Measurements from ENCODE around the gene OLFML2B.

The OLFML2B gene

GRCh38 chr1:162008799-162009198 is 14.9 kb downstream of the OLFML2B start:
- no peak for DNase-seq (ENCODE audit: low read depth in 4 of 4, low spot score in 1 of 4)

GRCh38 chr1:162007466-162007865 is 16.2 kb downstream of the OLFML2B start:
- no peak for DNase-seq (ENCODE audit: low read depth in 4 of 4, low spot score in 1 of 4)

GRCh38 chr1:162006081-162006480 is 17.6 kb downstream of the OLFML2B start:
- DNase-seq (ENCODE audit: low read depth in 4 of 4, low spot score in 1 of 4): no peak

GRCh38 chr1:162004441-162004950 is 19.2 kb downstream of the OLFML2B start:
- DNase-seq (ENCODE audit: low read depth in 4 of 4, low spot score in 1 of 4): no peak

- DNase-seq (ENCODE audit: low read depth in 4 of 4, low spot score in 1 of 4): no peak
Observed at GRCh38 chr1:162003830-162004215, 19.8 kb downstream of the OLFML2B start.

- DNase-seq (ENCODE audit: low read depth in 4 of 4, low spot score in 1 of 4): no peak
Observed at GRCh38 chr1:162003061-162003829, 20.4 kb downstream of the OLFML2B start.

GRCh38 chr1:162000053-162000420 is 23.6 kb downstream of the OLFML2B start:
- no peak for DNase-seq (ENCODE audit: low read depth in 4 of 4, low spot score in 1 of 4)

- no peak for DNase-seq (ENCODE audit: low read depth in 4 of 4, low spot score in 1 of 4)
Observed at GRCh38 chr1:161999301-162000052, 24.2 kb downstream of the OLFML2B start.

GRCh38 chr1:161998811-161999210 is 24.9 kb downstream of the OLFML2B start:
- DNase-seq (ENCODE audit: low read depth in 4 of 4, low spot score in 1 of 4): no peak

- DNase-seq (ENCODE audit: low read depth in 4 of 4, low spot score in 1 of 4): no peak
Observed at GRCh38 chr1:161997152-161997551, 26.5 kb downstream of the OLFML2B start.

GRCh38 chr1:161994175-161994668 is 29.4 kb downstream of the OLFML2B start:
- DNase-seq (ENCODE audit: low read depth in 4 of 4, low spot score in 1 of 4): no peak

- DNase-seq (ENCODE audit: low read depth in 4 of 4, low spot score in 1 of 4): no peak
Observed at GRCh38 chr1:161993576-161993975, 30.1 kb downstream of the OLFML2B start.

GRCh38 chr1:161989786-161990185 is 33.9 kb downstream of the OLFML2B start:
- DNase-seq (ENCODE audit: low read depth in 4 of 4, low spot score in 1 of 4): no peak

GRCh38 chr1:161989108-161989507 is 34.6 kb downstream of the OLFML2B start:
- no peak for DNase-seq (ENCODE audit: low read depth in 4 of 4, low spot score in 1 of 4)

- DNase-seq (ENCODE audit: low read depth in 4 of 4, low spot score in 1 of 4): no peak
Observed at GRCh38 chr1:161988413-161988812, 35.3 kb downstream of the OLFML2B start.

- DNase-seq (ENCODE audit: low read depth in 4 of 4, low spot score in 1 of 4): no peak
Observed at GRCh38 chr1:161987872-161988271, 35.8 kb downstream of the OLFML2B start.

GRCh38 chr1:161987303-161987702 is 36.4 kb downstream of the OLFML2B start:
- DNase-seq (ENCODE audit: low read depth in 4 of 4, low spot score in 1 of 4): no peak

- DNase-seq (ENCODE audit: low read depth in 4 of 4, low spot score in 1 of 4): no peak
Observed at GRCh38 chr1:161986328-161986727, 37.3 kb downstream of the OLFML2B start.

- no peak for DNase-seq (ENCODE audit: low read depth in 4 of 4, low spot score in 1 of 4)
Observed at GRCh38 chr1:161985301-161985822, 38.3 kb downstream of the OLFML2B start.

GRCh38 chr1:161983725-161984124 is 39.9 kb downstream of the OLFML2B start:
- no peak for DNase-seq (ENCODE audit: low read depth in 4 of 4, low spot score in 1 of 4)

GRCh38 chr1:161982917-161983316 is 40.8 kb downstream of the OLFML2B start:
- DNase-seq (ENCODE audit: low read depth in 4 of 4, low spot score in 1 of 4): no peak

GRCh38 chr1:161982507-161982895 is 41.2 kb downstream of the OLFML2B start:
- no peak for DNase-seq (ENCODE audit: low read depth in 4 of 4, low spot score in 1 of 4)

All from stimulated activated CD4-positive, alpha-beta T cell treated with anti-CD3 and anti-CD28 coated beads, Interleukin-1b, Interleukin-23, amount 100 ng/mL, for 24 hours (primary cell).